GM04504 (cell line): ENCODE results near the gene HDLBP.

ENCODE experiments used
- DNase-seq: peaks from one replicate; pipeline ENCODE4 v3.0.0-alpha.2; 2012; ENCODE audit warnings: low read depth

HDLBP gene

DNA sequence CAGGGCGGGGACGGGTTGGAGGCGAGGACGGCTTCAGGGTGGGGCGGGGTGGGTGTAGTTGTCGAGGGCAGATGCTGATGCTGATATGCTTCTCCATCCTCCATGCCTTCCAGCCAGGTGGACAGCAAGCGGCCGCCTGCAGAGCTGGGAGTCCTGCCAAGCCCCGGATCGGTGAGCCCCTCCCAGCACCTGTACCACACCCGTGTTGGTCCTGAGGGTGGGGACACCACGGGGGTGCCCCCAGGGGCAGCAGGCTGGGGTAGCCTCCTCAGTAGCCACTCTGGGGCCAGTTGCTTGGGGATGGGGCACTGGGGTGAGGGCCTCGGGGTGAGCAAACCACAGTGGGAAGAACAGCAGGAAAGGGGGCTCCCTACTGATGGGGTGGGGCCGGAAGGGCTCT lies 124.4 kb downstream of the HDLBP start:
- no peak for DNase-seq

DNA sequence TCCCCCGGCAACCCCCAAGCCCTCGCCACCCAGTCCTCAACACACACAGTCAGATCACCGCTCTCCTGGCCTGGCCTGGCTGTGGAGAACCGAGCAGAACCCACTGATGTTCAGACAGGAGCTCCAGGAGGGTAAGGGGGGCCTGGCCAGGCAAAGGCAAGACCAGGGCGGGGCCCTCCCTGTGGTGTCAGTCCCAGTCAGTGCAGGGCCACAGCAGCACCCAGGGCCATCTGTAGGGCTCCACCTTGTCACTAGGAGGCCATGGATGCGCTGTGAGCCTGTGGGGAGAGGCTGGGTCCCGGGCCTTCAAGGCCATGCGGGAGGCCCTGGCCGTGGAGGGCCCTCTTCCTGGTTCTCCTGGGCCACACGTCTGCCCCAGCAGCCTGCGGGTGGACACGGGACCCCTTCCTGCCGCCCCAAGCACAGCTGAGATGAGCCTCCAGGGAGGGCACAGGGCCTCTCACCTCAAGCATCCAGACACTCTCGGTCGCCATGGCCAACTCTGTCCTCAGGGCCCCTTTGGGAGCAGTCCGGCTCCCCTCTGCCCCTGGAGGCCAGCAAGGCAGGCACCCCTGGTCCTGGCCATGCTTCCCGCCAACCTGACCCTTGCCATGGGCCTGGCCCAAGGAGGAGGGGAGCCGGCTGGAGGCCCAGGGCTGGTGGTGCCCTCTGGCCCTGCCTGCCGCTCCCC lies 125.0 kb downstream of the HDLBP start:
- DNase-seq = no peak

DNA sequence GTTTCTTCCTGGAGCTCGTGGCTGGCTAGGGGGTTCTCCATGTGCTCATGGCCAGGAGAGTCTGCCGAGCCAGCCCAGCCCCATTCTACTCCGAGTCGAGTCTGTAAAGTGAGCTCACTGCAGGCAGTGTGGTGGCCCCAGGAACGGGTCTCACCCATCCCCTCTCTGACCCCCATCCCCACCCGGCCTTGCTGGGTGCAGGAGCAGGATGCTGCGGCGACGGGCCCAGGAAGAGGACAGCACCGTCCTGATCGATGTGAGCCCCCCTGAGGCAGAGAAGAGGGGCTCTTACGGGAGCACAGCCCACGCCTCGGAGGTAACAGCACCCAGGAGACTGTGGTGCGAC lies 125.6 kb downstream of the HDLBP start:
- no peak for DNase-seq

DNA sequence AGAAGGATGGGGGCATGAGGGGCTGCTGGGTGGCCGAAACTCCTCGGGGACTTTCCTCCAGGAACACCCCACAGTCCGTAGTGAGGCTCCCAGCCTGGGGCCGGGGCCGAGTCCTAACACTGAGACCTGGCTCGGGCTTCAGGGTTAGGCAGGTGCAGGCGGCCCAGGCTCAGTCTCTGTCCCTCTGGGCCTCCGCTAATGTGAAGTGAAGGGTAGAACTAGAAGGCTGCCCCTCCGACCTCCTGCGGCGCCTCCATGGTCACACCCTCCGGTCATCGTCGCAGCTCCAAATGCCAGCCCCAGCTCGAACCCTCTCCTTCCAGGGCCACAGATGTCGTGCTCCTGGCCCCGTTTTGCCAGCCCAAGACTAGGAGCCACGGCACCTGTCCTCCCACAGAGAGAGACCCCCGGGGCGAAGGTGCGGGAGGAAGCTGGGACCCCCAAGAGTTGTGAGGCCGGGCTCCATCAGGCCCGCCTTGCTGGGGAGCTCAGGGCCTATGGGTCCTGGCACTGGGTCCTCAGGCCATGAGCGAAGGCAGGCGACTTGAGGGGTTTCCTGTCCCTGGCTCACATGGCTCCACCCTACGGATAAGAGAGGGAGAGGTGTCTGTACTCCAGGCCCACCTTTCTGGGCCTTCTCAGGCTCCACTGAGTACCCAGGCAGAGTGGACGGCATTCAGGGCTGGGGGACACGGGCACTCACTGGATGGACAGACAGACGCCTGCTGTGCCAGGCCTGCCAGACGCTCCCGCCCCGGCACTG lies 126.2 kb downstream of the HDLBP start:
- DNase-seq = no peak

DNA sequence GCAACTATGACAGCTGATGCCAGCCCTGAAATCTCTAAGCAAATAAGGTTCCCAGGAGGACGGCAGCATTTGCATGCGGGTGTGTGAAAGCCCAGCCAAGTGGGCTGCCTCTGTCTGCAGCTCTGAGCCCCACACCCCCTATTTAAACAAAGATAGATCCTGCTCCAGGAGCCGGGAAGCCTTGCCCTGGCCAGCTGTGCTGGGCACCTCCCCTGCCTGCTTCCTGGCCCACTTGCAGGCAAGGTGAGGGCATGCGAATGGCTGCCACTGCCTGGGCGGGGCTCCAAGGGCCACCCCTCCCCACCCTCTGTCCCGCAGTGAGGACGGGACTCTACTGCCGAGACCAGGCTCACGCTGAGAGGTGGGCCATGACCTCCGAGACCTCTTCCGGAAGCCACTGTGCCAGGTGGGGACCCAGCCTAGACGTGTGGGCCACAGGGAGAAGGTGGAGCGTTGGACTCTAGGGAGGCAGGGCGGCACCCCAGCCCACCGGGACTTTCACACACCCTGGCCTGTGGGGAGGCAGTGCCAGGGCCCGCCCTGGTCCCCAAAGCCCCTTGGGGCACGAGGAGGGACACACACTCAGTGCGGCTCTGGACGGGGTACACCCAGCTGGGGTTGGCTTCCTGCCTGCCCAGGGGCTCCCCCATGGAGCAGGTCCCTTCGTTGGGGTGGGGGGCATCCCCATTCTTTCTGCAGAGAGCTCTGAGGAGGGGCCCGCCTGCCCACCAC lies 126.9 kb downstream of the HDLBP start, which contains the start of gene ANO7:
Gene ANO7, plus strand, starts transcription at position 317 of the 732 bp plus-strand sequence. CDS start 1,387 bp downstream, outside the sequence.
- no peak for DNase-seq

DNA sequence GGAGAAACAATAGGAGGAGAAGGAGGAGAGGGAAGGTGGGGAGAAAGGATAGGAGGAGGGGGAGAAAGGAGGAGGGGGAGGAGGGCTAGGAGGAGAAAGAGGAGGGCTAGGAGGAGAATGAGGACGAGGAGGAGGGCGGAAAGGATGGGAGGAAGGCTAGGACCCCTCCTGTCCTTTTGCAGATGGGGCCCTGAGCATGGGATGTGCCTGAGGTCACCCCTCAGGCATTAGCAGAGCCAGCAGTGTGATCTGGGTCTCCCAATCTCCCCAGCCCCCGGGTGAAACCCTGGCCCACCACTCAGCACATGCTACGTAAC lies 127.6 kb downstream of the HDLBP start:
- no peak for DNase-seq

DNA sequence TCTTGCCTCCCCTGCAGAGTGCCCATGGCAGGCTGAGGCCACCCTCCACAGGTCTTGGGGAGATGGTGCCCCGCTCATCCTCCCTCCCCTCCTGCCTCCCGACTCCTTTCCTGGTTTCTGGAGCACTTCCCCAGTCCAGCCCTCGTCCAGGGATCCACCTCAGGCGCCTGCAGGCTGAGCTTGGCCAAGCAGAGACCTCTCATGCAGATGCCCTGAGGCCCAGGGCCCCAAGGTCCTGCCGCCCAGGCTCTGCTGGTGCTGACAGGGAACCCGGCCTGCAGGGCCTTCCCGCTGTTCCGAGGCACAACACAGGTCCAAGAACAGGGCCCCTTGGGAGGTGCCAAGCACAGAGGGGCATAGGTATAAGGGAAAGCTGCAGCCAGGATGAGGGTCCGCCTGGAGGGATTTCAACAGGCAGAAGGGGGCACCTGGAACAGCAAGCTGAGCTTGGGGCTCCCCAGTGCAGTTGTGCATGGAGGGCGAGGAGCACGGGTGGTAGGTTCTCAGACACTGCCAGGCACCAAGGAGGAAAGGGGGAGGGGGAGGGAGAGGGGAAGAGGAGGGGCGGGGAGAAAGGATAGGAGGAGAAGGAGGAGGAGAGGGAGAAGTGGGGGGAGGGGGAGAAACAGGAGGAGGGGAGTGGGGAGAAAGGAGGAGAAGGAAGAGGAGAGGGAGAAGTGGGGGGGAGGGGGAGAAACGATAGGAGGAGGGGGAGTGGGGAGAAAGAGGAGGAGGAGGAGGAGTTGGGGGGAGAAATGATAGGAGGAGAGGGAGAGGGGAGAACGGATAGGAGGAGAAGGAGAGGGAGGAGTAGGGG lies 128.2 kb downstream of the HDLBP start:
- DNase-seq = no peak

DNA sequence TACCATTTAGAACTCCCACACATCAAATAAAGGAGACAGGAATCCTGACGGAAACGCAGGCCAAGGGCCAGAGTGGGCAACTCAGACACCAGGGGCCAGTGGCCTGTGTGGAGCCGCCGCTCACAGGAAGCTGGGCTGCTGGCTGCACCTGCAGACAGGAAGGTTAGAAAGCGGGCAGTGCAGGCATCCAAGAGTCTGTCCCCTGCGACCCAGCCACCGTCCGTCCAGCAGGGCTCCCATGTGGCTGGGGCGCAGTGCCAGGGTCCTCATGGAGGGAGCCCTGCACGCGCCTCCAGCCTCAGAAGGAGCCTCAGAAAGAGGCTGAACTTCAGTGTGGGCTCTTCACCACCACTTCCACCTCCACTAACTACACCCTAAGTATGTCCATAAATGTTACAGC lies 129.5 kb downstream of the HDLBP start:
- no peak for DNase-seq

DNA sequence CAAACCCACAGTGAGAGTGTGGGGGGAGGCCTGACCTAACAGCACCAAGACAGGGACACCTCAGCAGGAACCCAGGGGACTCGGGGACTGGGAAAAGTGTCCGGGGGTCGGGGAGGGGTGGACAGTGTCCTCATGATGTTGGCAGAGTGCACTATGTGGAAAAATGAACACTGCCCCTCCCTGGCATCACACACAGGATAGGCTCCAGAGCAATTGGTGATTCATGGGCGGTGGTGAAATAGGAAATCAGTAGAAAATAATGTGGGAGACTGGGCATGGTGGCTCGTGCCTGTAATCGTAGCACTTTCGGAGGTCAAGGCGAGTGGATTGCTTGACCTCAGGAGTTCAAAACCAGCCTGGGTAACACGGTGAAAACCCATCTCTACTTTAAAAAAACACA lies 130.6 kb downstream of the HDLBP start:
- no peak for DNase-seq

DNA sequence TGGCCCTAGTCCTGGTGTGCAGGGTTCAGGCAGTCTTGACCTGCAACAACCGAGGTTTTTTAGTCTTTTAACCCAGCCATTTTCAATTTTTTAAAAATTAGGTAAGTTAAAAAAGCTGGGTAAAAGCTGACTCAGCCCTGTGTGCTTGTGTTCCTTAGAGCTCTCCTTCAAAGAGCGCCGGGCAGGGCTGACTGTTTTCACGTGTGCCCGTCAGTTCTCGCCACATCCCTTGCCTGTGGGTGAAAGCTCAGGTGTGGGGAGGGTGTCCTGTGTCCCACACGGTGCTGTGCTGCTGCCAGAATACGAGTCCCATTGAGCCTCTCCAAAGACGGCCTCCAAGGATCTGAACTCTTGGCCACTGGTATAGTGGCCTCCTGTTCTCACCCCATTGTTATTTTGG lies 132.3 kb downstream of the HDLBP start:
- DNase-seq = no peak

DNA sequence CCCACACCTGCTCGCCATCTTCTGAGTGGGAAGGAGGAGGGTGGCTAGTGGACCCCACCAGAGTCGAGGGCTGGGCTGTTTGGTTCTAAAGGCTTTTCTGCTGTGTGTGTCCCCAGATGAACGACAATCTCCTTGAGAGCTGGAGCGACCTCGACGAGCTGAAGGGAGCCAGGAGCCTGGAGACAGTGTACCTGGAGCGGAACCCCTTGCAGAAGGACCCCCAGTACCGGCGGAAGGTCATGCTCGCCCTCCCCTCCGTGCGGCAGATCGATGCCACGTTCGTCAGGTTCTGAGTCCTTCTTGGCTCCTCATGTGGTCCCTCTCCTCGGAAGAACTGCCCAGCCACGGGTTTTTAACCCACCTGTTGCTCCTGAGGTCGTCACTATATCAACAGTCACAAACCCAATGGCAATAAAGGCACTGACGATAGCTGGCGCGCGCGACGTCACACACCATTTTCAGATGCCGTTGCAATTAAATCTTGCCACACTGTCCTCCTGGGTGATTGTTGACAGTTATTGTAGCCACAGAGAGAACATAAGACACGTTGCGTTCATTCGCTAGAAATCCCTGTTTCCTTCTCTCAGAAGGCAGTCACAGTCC lies 132.8 kb downstream of the HDLBP start:
- DNase-seq = no peak

DNA sequence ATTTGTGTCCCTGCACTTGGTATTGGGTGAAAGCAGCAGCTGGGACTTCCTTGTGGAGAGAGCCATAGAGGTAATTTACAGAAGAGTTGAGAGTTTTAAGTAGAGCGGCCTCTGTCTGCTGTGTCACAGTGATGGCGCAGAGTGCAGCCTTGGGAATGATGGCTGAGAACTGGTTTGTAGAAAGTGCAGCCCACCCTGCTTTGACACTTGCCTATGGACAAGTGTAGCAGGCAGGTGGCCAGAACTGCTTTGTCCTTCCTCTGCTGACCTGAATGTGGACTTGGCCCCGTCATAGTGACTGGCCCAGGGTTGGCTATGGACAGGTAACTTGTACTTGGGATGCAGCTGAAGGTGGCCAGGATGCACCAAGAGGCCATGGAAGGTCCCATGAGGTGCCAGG lies 133.3 kb downstream of the HDLBP start:
- no peak for DNase-seq

DNA sequence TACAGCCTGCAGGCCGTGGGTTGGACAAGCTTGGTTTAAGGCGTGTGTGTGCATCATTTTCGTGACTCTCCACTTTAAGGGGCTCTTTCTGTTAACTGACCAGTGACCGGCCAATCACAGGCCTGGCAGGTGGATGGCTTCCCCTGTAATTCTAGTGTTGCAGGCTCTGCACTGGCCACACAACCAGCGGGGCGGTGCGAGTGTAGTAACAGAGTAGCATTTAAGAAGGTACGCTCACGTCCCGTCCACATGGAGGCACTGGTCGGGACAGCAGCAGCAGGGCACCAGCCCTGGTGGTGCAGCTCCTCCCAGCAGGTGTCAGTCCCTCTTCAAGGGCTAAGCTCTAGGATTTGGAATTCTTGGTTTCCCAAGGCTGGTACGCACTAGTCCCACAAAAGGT lies 135.0 kb downstream of the HDLBP start:
- no peak for DNase-seq

DNA sequence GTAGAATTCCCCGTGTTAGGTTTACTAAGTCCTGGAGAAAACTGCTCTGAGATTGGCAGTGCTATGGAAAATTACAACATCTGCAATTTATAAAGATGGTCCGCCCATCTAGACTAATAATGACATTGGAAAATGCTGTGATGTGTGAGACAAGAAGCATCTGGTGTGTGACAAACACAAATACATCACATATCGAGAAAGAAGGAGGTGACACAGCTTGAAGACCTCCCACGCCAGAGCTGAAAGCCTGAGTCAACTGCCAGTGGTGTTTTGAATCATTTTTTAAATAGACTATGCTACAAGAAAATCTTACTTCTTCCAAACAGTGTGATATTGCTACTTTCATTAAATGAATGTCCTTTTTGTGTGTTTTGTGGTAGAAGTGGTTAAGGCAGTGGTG lies 135.6 kb downstream of the HDLBP start:
- DNase-seq = no peak

DNA sequence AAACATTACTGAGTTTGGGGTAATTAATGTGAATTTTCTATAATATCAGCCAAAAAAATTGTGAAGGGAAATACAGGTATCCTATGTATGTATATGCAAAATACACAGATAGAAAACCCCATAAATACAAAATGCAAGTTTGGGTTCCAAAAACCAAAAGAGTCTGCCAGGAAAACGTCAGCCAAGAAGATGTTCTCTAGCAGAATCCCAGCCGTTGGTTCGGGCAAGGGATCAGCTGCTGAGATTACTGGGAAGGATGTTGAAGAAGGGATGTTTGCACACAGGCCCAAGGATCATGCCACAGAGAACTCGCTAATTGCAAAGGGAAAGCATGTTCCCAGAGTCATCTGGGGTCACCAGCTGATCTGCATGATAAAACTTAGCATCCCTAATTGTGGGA lies 136.5 kb downstream of the HDLBP start:
- DNase-seq = no peak

DNA sequence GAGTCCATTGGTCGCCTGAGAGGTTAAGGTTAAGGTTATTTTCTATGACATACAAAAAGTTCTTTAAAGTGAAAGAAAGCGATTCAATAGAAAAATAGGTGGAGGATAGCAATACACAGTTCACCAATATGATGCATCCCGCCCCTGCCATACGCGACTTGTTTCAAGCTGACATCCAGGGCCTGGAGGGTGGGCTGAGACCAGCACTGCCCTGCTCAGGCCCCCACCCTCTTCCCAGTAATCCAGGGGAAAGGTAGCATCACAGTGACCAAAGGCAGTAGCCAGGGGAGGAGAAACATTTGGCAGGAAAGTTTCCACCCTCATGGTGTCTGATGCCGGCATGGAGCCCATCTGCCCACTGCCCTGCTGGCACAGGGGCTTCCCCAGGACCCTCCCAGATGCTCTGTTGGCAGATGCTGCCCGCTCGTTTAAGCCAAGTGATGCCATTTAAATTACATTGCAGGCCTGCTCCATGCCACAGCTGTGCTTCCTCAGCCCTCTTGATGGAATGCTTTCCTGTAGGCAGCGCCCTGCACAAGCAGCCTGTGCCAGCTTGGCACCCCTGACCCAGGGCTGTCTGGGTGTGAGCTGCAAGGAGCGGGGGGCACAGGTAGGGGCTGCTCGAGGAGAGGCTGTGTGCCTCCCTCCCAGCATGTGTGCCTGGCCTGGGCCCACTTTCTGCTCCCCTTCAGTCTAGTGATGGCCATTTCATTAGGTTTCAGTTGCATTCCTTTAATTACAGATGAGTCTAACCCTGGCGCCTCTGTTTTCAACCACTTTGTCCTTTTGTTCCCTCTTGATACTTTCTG lies 137.7 kb downstream of the HDLBP start:
- DNase-seq = no peak
